Testis (tissue), 3 donors: ENCODE measurements around the gene DOCK9. TPM values are rescaled to one million over a fixed set of nuclear protein-coding genes. Genes with fewer than 3 reads are reported as not detected.

Experiments
- DNase-seq: peaks from one replicate; pipeline ENCODE4 v3.0.0-alpha.2; 2019
- H3K27ac ChIP-seq, 2 donors: fragments of 200-600 bp; sonication (generic); one replicate each; pipeline ENCODE4 v1.5.1; 2019
- H3K27me3 ChIP-seq: fragments of 200-600 bp; sonication (generic); one replicate; pipeline ENCODE4 v1.5.1; 2019
- H3K36me3 ChIP-seq: fragments of 200-600 bp; sonication (generic); one replicate; pipeline ENCODE4 v1.5.1; 2017; ENCODE audit warnings: low read depth; ENCODE audit errors: missing control alignments
- H3K4me1 ChIP-seq: fragments of 200-600 bp; sonication (generic); one replicate; pipeline ENCODE4 v1.5.1; 2019
- H3K4me3 ChIP-seq, 2 donors: fragments of 200-600 bp; sonication (generic); one replicate each; pipeline ENCODE4 v1.5.1; 2017 to 2019
- H3K9me3 ChIP-seq: fragments of 200-600 bp; sonication (generic); one replicate; pipeline ENCODE4 v1.5.1; 2017
- POLR2A ChIP-seq: fragments of 450-650 bp; IDR thresholded peaks from one replicate; pipeline ENCODE4 v1.6.1; 2017; ENCODE audit warnings: antibody characterized with exemption, mild to moderate bottlenecking, moderate library complexity
- WGBS, 2 donors: methylation state at CpG; one replicate each; pipeline ENCODE4 v1.1.5; 2018; 5-methylcytosine and 5-hydroxymethylcytosine counted together
- intact Hi-C: fragments of 100-400 bp; cut with DNase I; formaldehyde crosslinking; loops from one replicate; pipeline ENCODE4 v1.15.1; 2023; ENCODE audit warnings: low total_unique reads
- polyA plus RNA-seq: library from polyadenylated mRNA; stranded (reverse); fragments of 350-450 nt; fragmentation: Illumina TruSeq; extraction: RNeasy Lipid Tissue Mini Kit (QIAGEN cat#74804); gene quantifications from one replicate; pipeline ENCODE4 v1.2.3, GENCODE V29; 2014; ENCODE audit warnings: low read depth, low replicate concordance; ENCODE audit not compliant: insufficient read depth
- total RNA-seq, 2 donors: library from RNA; depleted of rRNA; stranded (reverse); fragments of >200 nt; gene quantifications; one replicate each; pipeline ENCODE4 v1.2.3, GENCODE V29; 2016
- TF ChIP-seq, protein P1 (sequence below), 3 experiments: fragments of 450-650 bp in 2 of 3; fragments of 200-600 bp in 1 of 3; sonication (generic) in 1 of 3; IDR thresholded peaks; one replicate each; pipeline ENCODE4 v1.5.1; 2016 to 2019; ENCODE audit warnings: antibody characterized with exemption in 3 of 3, mild to moderate bottlenecking in 2 of 3, moderate library complexity in 1 of 3

DOCK9 gene
- total and polyA plus RNA-seq, 3 donors from 2014 or later = 48.0 to 74.9 (median 63.4) TPM

DNA sequence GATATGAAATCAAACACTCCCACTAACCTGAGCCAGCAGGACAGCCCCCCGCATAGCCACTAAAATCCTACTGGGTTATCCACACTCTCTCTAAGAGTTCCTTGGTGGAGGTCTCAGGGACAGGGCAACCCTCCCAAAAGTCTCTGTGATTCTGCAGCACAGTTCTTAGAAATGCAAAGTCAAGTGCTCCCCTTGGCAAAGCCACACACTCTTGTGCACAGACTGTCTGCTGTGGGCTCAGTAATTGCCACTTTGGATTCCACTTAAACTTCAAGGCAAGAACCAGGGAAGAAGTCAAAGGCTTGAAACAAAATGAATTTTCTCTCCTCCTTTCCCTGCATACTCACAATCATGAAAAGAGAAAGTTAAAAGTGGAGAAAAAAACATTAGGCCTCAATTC lies 61.5 kb downstream of the DOCK9 start:
- no peak for TF ChIP-seq POLR2A
- TF ChIP-seq, protein P1, sequence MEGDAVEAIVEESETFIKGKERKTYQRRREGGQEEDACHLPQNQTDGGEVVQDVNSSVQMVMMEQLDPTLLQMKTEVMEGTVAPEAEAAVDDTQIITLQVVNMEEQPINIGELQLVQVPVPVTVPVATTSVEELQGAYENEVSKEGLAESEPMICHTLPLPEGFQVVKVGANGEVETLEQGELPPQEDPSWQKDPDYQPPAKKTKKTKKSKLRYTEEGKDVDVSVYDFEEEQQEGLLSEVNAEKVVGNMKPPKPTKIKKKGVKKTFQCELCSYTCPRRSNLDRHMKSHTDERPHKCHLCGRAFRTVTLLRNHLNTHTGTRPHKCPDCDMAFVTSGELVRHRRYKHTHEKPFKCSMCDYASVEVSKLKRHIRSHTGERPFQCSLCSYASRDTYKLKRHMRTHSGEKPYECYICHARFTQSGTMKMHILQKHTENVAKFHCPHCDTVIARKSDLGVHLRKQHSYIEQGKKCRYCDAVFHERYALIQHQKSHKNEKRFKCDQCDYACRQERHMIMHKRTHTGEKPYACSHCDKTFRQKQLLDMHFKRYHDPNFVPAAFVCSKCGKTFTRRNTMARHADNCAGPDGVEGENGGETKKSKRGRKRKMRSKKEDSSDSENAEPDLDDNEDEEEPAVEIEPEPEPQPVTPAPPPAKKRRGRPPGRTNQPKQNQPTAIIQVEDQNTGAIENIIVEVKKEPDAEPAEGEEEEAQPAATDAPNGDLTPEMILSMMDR (IDR thresholded peaks at IDR 0.05) = no peak
- Histone ChIP-seq H3K27ac (no peak overlapping the region), H3K27me3 (no peaks in the 10 kb centered on the region), H3K4me1 (no peaks in the 10 kb centered on the region), H3K4me3 (no peak overlapping the region), H3K36me3 (no peaks in the 10 kb centered on the region), H3K9me3 (no peaks in the 10 kb centered on the region)
- WGBS, 2 donors = 80 to 100% methylated on average over 1 of the region's 1 CpG
- intact Hi-C loops = no loop called here
- no peak for DNase-seq

DNA sequence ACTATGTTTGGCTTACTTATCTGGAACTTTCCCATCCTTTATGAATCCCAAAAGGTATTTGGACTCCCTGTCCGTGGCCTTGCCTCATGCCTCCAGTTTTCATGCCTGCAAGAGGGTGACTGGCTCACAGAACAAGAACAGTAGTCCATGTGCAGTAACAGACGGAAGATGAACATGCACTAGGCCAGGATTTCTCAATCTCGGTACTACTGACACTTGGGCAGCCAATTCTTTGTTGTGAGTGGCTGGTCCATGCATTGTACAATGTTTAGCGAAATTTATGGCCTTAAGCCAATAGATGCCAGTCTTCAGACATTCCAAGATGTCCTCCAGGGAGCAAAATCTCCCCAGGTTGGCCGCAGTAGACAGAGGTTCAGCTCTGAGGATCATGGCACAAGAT lies 61.9 kb downstream of the DOCK9 start:
- no peak overlapping the region for H3K4me3 ChIP-seq
- H3K9me3 ChIP-seq = no peaks in the 10 kb centered on the region
- H3K27me3 ChIP-seq = no peaks in the 10 kb centered on the region
- 87 to 88% methylated on average over 5 of the region's 5 CpGs for WGBS, 2 donors
- intact Hi-C loops = no loop called here
- TF ChIP-seq, protein P1 (IDR thresholded peaks at IDR 0.05) = no peak
- no peak for TF ChIP-seq POLR2A
- H3K36me3 ChIP-seq = no peaks in the 10 kb centered on the region
- H3K4me1 ChIP-seq = no peaks in the 10 kb centered on the region
- no peak overlapping the region for H3K27ac ChIP-seq
- DNase-seq = no peak

DNA sequence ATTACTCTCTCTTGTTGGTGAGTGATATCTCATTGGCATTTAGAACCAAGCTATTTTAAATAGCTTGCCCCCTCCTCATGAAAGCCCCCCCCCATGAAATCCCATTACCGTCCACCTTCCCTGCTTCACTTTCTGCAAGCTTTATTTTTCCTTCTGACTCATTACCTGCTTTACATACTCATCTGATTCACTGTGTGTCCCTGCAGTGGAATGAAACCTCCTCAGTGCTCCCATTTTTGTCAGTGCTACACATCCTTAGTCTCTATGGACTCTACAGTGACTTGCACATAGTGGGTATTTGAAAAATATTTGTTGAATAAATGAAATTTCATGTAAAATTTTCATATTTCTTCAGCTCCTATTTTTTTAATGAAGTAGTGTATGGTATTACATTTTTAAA lies 62.3 kb downstream of the DOCK9 start:
- 80 to 96% methylated on average over 1 of the region's 1 CpG for WGBS, 2 donors
- Histone ChIP-seq H3K27me3 (no peaks in the 10 kb centered on the region), H3K27ac (no peak overlapping the region), H3K4me1 (no peaks in the 10 kb centered on the region), H3K36me3 (no peaks in the 10 kb centered on the region), H3K4me3 (no peak overlapping the region), H3K9me3 (no peaks in the 10 kb centered on the region)
- TF ChIP-seq POLR2A = no peak
- TF ChIP-seq, protein P1 (IDR thresholded peaks at IDR 0.05) = no peak
- no peak for DNase-seq
- intact Hi-C loops = no loop called here

DNA sequence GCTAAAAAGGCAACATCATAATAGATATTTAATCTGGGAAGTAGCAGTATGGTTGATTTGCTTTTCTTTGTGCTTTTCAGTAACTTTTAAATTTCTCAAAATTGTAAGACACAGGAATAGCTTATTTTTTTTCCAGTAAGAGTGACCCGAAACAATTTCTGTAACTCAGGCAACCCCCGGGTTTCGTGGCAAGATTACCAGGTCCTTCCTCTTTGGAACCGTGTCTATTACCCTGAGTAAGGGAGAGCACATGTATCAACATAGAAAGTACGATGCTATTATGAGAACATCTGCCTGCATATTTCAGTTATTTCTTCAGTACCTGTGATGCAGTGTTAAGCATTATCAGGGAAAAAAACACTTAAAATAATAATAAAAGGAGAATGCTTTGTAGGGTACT lies 64.1 kb downstream of the DOCK9 start:
- Histone ChIP-seq H3K27me3 (no peaks in the 10 kb centered on the region), H3K9me3 (no peaks in the 10 kb centered on the region), H3K4me1 (no peaks in the 10 kb centered on the region), H3K36me3 (no peaks in the 10 kb centered on the region), H3K4me3 (no peak overlapping the region), H3K27ac (no peak overlapping the region)
- intact Hi-C loops = no loop called here
- no peak for DNase-seq
- WGBS, 2 donors = 45 to 57% methylated on average over 5 of the region's 5 CpGs
- no peak for TF ChIP-seq POLR2A
- TF ChIP-seq, protein P1 (IDR thresholded peaks at IDR 0.05) = no peak

DNA sequence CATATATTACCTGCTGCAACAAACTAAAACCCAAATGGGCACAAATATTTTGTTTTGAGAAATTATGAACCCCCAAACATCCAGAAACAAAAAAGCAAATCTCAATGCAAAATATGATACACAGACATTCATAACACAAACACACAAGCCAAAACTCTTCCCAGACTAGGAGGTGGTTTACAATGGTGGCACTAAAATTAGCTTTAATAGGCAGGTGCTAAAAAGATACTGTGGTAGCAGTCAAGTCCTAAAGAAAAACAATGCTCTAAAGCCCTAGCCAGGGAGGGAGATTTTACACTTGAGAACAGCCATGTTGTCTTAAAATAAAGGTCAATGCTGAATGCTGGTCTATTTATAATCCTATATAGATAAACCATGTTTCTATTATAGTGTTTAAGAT lies 65.0 kb downstream of the DOCK9 start:
- Histone ChIP-seq H3K27me3 (no peaks in the 10 kb centered on the region), H3K9me3 (no peaks in the 10 kb centered on the region), H3K27ac (no peak overlapping the region), H3K36me3 (no peaks in the 10 kb centered on the region), H3K4me3 (no peak overlapping the region), H3K4me1 (no peaks in the 10 kb centered on the region)
- no peak for DNase-seq
- TF ChIP-seq, protein P1 (IDR thresholded peaks at IDR 0.05) = no peak
- no peak for TF ChIP-seq POLR2A
- intact Hi-C loops = no loop called here
